GM12878 (cell line): ENCODE data around the gene C16orf95. TPM values are rescaled to one million over a fixed set of nuclear protein-coding genes. Genes with fewer than 3 reads are reported as not detected.

Experiments used
- ATAC-seq: fragments of 200-7000 bp; cut with Tn5 transposase; 3 replicates; pipeline ENCODE4 v1.9.1; 2020; ENCODE audit warnings: mild to moderate bottlenecking, moderate library complexity
- BruUV-seq: library from RNA; stranded (reverse); fragments of 400-500 nt; replicated peaks from 2 replicates; lab custom pipeline; 2021; lab: Mats Ljungman, UMichigan
- CTCF ChIA-PET: fragments of 300-600 bp; sonication (Branson Sonifier 250); formaldehyde crosslinking; extraction: SDS; loops from one replicate; lab custom pipeline; 2021; ENCODE audit warnings: inconsistent platforms; lab: Yijun Ruan, JAX
- POLR2A ChIA-PET: fragments of 350-600 bp; formaldehyde crosslinking; extraction: SDS; loops from one replicate; lab custom pipeline; 2021; ENCODE audit warnings: inconsistent platforms; lab: Charles Lee
- RAD21 ChIA-PET: fragments of 300-600 bp; sonication (Branson Sonifier 250); formaldehyde crosslinking; loops from one replicate; lab custom pipeline; 2023; ENCODE audit warnings: antibody characterized with exemption; ENCODE audit not compliant: unreplicated experiment; lab: Charles Lee
- SMC1A ChIA-PET: fragments of 300-600 bp; sonication (Branson Sonifier 250); formaldehyde crosslinking; loops from one replicate; lab custom pipeline; 2023; ENCODE audit not compliant: unreplicated experiment, uncharacterized antibody; lab: Charles Lee
- DNase-seq: peaks from one replicate; pipeline ENCODE4 v3.0.0-alpha.2; 2011; ENCODE audit warnings: low read depth, low spot score
- FAIRE-seq: peaks from 3 replicates; lab custom pipeline; 2011; peaks lifted over from hg19 to GRCh38; lab: Jason Lieb, UNC
- H2AFZ ChIP-seq: 2 replicates; pipeline ENCODE4 v1.6.0; 2011; ENCODE audit warnings: low read depth, low read length, control low read depth; ENCODE audit not compliant: control insufficient read depth
- H3K27ac ChIP-seq: 2 replicates; pipeline ENCODE4 v1.5.1; 2011; ENCODE audit warnings: control low read depth; ENCODE audit not compliant: control insufficient read depth, insufficient read depth
- H3K27me3 ChIP-seq, 2 experiments: replicated peaks in 1 of 2; 2 replicates each; pipeline versions ENCODE4 v1.6.0 to v1.6.1; 2011; ENCODE audit warnings: low read length in 1 of 2; ENCODE audit not compliant: control insufficient read depth in 2 of 2, insufficient read depth in 2 of 2
- H3K36me3 ChIP-seq, 2 experiments: 2 replicates each; pipeline ENCODE4 v1.5.1; 2011; ENCODE audit warnings: low read length in 1 of 2; ENCODE audit not compliant: control insufficient read depth in 2 of 2, insufficient read depth in 2 of 2
- H3K4me1 ChIP-seq: 2 replicates; pipeline ENCODE4 v1.6.1; 2011; ENCODE audit warnings: mild to moderate bottlenecking, low read length, moderate library complexity, mixed read lengths; ENCODE audit not compliant: control insufficient read depth, insufficient read depth
- H3K4me2 ChIP-seq: 2 replicates; pipeline ENCODE4 v1.6.0; 2011; ENCODE audit warnings: control low read depth; ENCODE audit not compliant: control insufficient read depth, insufficient read depth
- H3K4me3 ChIP-seq: fragments of 200-600 bp; sonication (generic); 2 replicates; pipeline ENCODE4 v1.5.1; 2016
- H3K79me2 ChIP-seq: 2 replicates; pipeline ENCODE4 v1.6.0; 2011; ENCODE audit warnings: low read length; ENCODE audit not compliant: control insufficient read depth, insufficient read depth
- H3K9ac ChIP-seq: 2 replicates; pipeline ENCODE4 v1.8.0; 2011; ENCODE audit warnings: low read length, control low read depth, mixed read lengths; ENCODE audit not compliant: control insufficient read depth, insufficient read depth
- H3K9me3 ChIP-seq: replicated peaks from 3 replicates; pipeline ENCODE4 v1.5.1; 2011; ENCODE audit warnings: mild to moderate bottlenecking, low read length; ENCODE audit not compliant: control insufficient read depth, insufficient read depth
- H4K20me1 ChIP-seq: 2 replicates; pipeline ENCODE4 v1.6.0; 2011; ENCODE audit not compliant: control insufficient read depth, insufficient read depth
- BCL11A ChIP-seq: IDR thresholded peaks from 2 replicates; pipeline ENCODE4 v1.6.1; 2011; ENCODE audit warnings: low read depth, low read length
- CBX3 ChIP-seq: fragments of 200-600 bp; sonication (generic); IDR thresholded peaks from 2 replicates; pipeline ENCODE4 v1.6.1; 2016; ENCODE audit warnings: low read depth, borderline replicate concordance
- ESRRA ChIP-seq: IDR thresholded peaks from 2 replicates; pipeline ENCODE4 v1.6.1; 2012; ENCODE audit warnings: mild to moderate bottlenecking, low read length, improper control_type of control experiment
- IRF4 ChIP-seq: IDR thresholded peaks from 2 replicates; pipeline ENCODE4 v1.6.1; 2011; ENCODE audit warnings: low read depth, low read length
- NR2C1 ChIP-seq: fragments of 450-650 bp; IDR thresholded peaks from 2 replicates; pipeline ENCODE4 v1.6.1; 2017; ENCODE audit warnings: antibody characterized with exemption, mild to moderate bottlenecking, moderate library complexity
- TARDBP ChIP-seq: IDR thresholded peaks from 2 replicates; pipeline ENCODE4 v1.6.1; 2016; ENCODE audit warnings: borderline replicate concordance
- YBX1 ChIP-seq: fragments of 450-650 bp; IDR thresholded peaks from 2 replicates; pipeline ENCODE4 v1.6.1; 2016; ENCODE audit warnings: antibody characterized with exemption
- ZNF207 ChIP-seq: fragments of 450-650 bp; IDR thresholded peaks from 2 replicates; pipeline ENCODE4 v1.6.1; 2014; ENCODE audit warnings: antibody characterized with exemption, mild to moderate bottlenecking, borderline replicate concordance
- ZSCAN29 ChIP-seq: fragments of 450-650 bp; IDR thresholded peaks from 2 replicates; pipeline ENCODE4 v1.6.1; 2017; ENCODE audit warnings: mild to moderate bottlenecking, moderate library complexity
- WGBS: methylation state at CpG from one replicate; pipeline ENCODE4 v1.1.6; 2016; ENCODE audit warnings: low lambda C conversion rate; ENCODE audit not compliant: insufficient replicate concordance, insufficient coverage; ENCODE audit errors: missing lambda C conversion rate; 5-methylcytosine and 5-hydroxymethylcytosine counted together
- in situ Hi-C: fragments of 300-500 bp; cut with MboI; formaldehyde crosslinking; loops from 9 replicates; pipeline ENCODE4 v1.14.3; 2018; ENCODE audit warnings: mixed read lengths
- intact Hi-C: fragments of 100-400 bp; cut with micrococcal nuclease; formaldehyde crosslinking; loops from one replicate; pipeline ENCODE4 v1.14.2; 2022; ENCODE audit not compliant: unreplicated experiment
- polyA plus RNA-seq, 11 experiments: library from polyadenylated mRNA; depleted of rRNA in 4 of 11; unstranded in 6 of 11; stranded (reverse) in 5 of 11; fragments of >200 nt; fragmentation: Nextera tagmentation in 4 of 11; fragmentation: Illumina TruSeq in 1 of 11; extraction: Ambion mirVana in 4 of 11; extraction: Trizol in 1 of 11; gene quantifications; 1 replicate in 1 of 11; 2 replicates in 10 of 11; pipeline versions ENCODE4 v1.2.1 to v1.2.3, GENCODE V29; 2011 to 2016; ENCODE audit warnings: inconsistent platforms in 2 of 11, missing spikeins in 2 of 11, low read depth in 1 of 11
- total RNA-seq, 4 experiments: library from RNA; depleted of rRNA in 3 of 4; stranded (reverse); fragments of >200 nt in 3 of 4; fragmentation: Illumina TruSeq in 1 of 4; extraction: Trizol in 1 of 4; gene quantifications; 2 replicates each; pipeline versions ENCODE4 v1.2.1 to v1.2.3, GENCODE V29; 2013 to 2021
- TF ChIP-seq, protein P1 (sequence below): IDR thresholded peaks from 2 replicates; pipeline ENCODE4 v1.6.1; 2012; ENCODE audit warnings: low read depth, low read length, improper control_type of control experiment
- TF ChIP-seq, protein P2 (sequence below): IDR thresholded peaks from 2 replicates; pipeline ENCODE4 v1.6.1; 2012; ENCODE audit warnings: mild to moderate bottlenecking, low read depth, low read length
- TF ChIP-seq, protein P3 (sequence below): fragments of 450-650 bp; IDR thresholded peaks from 2 replicates; pipeline ENCODE4 v1.6.1; 2016; ENCODE audit warnings: mild to moderate bottlenecking

C16orf95 gene
- total and polyA plus RNA-seq, 10 of the 15 experiments (the other 5 are each of a cell fraction or from before 2014, with no cell fraction given), result 0.90 to 22.7 (median 6.0) TPM

DNA sequence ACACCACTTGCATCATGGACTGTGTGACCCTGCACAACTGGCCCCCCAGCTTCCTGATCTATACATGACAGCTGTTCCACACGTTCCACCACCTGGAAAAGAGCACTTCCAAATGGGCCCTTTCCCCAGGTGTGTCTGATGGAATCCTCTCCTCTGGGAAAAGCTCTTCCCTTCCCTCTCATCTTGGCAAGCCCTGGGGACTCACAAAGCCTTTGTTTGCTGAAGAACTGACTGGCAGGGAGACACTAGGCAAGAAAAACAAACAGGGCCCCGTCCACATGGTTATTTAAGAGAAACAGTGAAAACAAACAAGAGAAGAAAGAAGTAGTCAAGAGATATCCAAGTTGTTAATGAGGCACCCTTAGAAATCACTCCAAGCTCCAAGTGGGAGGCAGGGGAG, 52.6 kb downstream of the C16orf95 start (continued):
- TF ChIP-seq, protein P1, sequence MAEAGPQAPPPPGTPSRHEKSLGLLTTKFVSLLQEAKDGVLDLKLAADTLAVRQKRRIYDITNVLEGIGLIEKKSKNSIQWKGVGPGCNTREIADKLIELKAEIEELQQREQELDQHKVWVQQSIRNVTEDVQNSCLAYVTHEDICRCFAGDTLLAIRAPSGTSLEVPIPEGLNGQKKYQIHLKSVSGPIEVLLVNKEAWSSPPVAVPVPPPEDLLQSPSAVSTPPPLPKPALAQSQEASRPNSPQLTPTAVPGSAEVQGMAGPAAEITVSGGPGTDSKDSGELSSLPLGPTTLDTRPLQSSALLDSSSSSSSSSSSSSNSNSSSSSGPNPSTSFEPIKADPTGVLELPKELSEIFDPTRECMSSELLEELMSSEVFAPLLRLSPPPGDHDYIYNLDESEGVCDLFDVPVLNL, result no peak
- TF ChIP-seq BCL11A (no peak), IRF4 (no peak), ESRRA (no peak), ZNF207 (no peak), NR2C1 (no peak), ZSCAN29 (no peak), YBX1 (no peak), CBX3 (no peak)

DNA sequence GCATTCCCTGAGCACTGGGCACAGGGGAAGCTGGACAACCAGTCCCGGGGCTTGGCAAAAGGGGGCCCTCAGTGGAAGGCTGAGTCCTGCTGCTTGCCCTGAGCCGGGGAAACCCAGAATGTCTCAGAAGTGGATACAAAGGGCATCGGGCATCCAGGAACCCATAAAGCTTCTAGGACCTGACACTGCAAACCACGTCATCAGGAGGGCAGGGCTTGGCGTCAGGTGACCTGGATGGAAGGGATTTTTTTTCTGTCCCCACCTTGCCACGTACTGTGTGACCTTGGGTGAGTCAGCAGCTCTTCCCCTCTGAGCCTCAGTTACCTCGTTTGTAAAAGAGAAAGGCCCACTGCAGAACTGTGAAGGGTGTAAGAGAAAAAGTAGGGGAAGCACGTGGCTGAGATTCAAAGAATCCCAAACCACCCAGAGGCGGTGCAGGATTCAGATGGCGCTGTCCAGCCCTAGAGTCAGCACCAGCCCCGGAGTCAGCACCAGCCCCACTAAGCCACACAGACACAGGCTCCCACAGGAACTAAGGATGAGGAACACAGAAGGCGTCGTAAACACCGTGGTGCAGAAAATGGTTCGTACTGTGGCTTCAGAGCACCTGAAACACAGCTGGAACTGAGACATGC, 53.7 kb downstream of the C16orf95 start:
- Histone ChIP-seq H3K4me1 (no peaks in the 10 kb centered on the region), H2AFZ (no peak overlapping the region), H3K9me3 (no peaks in the 10 kb centered on the region; the same call in 2 of the 3 replicates), H3K79me2 (no peaks in the 10 kb centered on the region), H4K20me1 (no peaks in the 10 kb centered on the region), H3K27ac (no peak overlapping the region), H3K36me3 (no peaks in the 10 kb centered on the region)
- FAIRE-seq (no peak), ATAC-seq (no peak)
- CTCF ChIA-PET, result no interaction called here
- in situ Hi-C loops, result no loop called here
- intact Hi-C loops, result no loop called here
- TF ChIP-seq, protein P2, sequence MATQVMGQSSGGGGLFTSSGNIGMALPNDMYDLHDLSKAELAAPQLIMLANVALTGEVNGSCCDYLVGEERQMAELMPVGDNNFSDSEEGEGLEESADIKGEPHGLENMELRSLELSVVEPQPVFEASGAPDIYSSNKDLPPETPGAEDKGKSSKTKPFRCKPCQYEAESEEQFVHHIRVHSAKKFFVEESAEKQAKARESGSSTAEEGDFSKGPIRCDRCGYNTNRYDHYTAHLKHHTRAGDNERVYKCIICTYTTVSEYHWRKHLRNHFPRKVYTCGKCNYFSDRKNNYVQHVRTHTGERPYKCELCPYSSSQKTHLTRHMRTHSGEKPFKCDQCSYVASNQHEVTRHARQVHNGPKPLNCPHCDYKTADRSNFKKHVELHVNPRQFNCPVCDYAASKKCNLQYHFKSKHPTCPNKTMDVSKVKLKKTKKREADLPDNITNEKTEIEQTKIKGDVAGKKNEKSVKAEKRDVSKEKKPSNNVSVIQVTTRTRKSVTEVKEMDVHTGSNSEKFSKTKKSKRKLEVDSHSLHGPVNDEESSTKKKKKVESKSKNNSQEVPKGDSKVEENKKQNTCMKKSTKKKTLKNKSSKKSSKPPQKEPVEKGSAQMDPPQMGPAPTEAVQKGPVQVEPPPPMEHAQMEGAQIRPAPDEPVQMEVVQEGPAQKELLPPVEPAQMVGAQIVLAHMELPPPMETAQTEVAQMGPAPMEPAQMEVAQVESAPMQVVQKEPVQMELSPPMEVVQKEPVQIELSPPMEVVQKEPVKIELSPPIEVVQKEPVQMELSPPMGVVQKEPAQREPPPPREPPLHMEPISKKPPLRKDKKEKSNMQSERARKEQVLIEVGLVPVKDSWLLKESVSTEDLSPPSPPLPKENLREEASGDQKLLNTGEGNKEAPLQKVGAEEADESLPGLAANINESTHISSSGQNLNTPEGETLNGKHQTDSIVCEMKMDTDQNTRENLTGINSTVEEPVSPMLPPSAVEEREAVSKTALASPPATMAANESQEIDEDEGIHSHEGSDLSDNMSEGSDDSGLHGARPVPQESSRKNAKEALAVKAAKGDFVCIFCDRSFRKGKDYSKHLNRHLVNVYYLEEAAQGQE, result peak; percentile 55; the same call in 1 of the 2 replicates
- TF ChIP-seq, protein P3, sequence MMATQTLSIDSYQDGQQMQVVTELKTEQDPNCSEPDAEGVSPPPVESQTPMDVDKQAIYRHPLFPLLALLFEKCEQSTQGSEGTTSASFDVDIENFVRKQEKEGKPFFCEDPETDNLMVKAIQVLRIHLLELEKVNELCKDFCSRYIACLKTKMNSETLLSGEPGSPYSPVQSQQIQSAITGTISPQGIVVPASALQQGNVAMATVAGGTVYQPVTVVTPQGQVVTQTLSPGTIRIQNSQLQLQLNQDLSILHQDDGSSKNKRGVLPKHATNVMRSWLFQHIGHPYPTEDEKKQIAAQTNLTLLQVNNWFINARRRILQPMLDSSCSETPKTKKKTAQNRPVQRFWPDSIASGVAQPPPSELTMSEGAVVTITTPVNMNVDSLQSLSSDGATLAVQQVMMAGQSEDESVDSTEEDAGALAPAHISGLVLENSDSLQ, result no peak
- no peak for TF ChIP-seq TARDBP
- TF ChIP-seq, all 136 proteins: peak for 1
- Histone ChIP-seq H3K27me3 (no peaks in the 10 kb centered on the region), H3K4me3 (no peak overlapping the region), H3K4me2 (no peak overlapping the region), H3K9ac (no peak overlapping the region)
- ChIA-PET RAD21 (no interaction called here), SMC1A (no interaction called here), POLR2A (no interaction called here)
- 45% methylated on average over 15 of the region's 15 CpGs for WGBS
- no peak for DNase-seq
- BruUV-seq, result no TSS peak
